ENCODE data around the gene XRCC5. TPM values are rescaled to one million over a fixed set of nuclear protein-coding genes. Genes with fewer than 3 reads are reported as not detected.

XRCC5 gene
- total RNA-seq, 5 donors from 2014 or later (not counting 1 experiment from before 2014, with no cell fraction given) = 187 to 219 (median 202) TPM

DNA sequence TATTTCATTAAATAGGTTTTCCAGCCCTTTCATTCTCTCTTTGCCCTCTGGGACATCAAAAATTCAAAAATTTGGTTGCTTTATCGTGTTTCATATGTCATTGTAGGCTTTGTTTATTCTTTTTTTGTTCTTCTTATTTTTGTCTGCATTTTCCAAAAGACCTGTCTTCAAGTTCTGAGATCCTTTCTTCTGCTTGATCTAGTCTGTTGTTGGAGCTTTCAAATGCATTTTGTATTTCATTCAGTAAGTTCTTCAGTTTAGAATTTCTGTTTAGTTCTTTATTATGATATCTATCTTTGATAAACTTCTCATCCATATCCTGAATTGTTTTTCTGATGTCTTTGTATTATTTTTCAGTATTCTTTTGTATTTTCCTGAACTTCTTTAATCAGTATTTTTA, 123.6 kb downstream of the XRCC5 start:
- peaks cover 3% of the 10 kb centered on the region for H3K9me3 ChIP-seq
- ChIA-PET CTCF (no interaction called here), POLR2A (interaction anchor here in 1 of 2 donors (0.6 kb wide), 1 partner anchor 1003 kb away, joined by 3 read pairs; no protein-coding TSS in a partner anchor)
- H3K27ac ChIP-seq (ENCODE audit: low read length) = no peak overlapping the region
- Mint-ChIP-seq H3K9me3 (peaks cover 8 to 20% (median 13%) of the 10 kb centered on the region in 3 donors), H3K27ac (no peak overlapping the region), H3K4me1 (no peaks in the 10 kb centered on the region), H3K27me3 (no peaks in the 10 kb centered on the region), H3K36me3 (no peaks in the 10 kb centered on the region), H3K4me3 (no peak overlapping the region)
- H3K36me3 ChIP-seq (ENCODE audit: control insufficient read depth in 2 of 2, extremely low read depth in 1 of 2, insufficient read depth in 1 of 2, low read length in 1 of 2) = no peaks in the 10 kb centered on the region
- H3K27me3 ChIP-seq (replicated peaks in 1 of 2; ENCODE audit: control insufficient read depth in 2 of 2, extremely low read depth in 1 of 2, insufficient read depth in 2 of 2, low read length in 1 of 2) = no peaks in the 10 kb centered on the region
- WGBS (ENCODE audit: insufficient coverage) = no CpG with 5 or more reads among the region's 1 CpG
- ATAC-seq (replicated peaks in 1 of 4) (no peak), DNase-seq (no peak)
- H3K4me3 ChIP-seq (ENCODE audit: control insufficient read depth in 1 of 2, extremely low read depth in 1 of 2, low read length in 1 of 2) = no peak overlapping the region
- H3K4me1 ChIP-seq (ENCODE audit: control insufficient read depth in 1 of 2, extremely low read depth in 1 of 2, insufficient read depth in 2 of 2, low read length in 2 of 2) = peaks cover 0 to 3% of the 10 kb centered on the region in 2 experiments

DNA sequence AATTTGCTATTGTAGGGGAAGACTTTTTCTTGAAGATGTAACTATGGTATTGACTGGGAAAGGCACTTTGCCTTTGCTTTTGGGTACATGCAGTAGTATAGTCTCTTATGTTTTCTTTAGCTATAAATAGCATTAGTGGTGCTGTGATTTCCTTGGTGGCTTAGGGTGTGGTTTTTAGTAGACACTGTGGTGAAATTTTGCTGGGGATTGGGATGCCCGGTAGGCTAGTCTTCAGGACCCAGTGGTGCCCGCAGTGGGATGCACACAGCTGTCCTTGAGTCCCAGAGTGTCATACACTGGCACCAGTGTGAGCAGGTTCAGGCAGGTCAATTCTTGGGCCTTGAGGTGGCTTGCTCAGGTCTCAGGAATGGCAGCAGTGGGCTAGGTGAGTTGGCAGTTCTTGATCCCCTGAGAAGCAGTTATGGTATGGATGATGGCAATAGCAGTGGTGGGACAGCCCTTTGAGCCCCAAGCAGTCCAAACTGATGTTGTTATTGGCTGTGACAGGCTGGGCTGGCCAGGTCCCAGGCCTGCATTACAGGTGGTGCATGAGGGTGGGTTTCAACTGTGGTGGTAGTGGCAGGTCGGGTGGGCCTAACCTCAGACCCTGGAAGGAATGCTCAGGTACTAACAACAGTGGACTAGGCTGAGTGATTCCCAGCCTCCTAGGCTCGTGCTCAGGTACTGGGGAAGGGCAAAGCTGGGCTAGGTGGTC, 124.3 kb downstream of the XRCC5 start:
- CTCF ChIA-PET = no interaction called here
- H3K36me3 Mint-ChIP-seq = no peaks in the 10 kb centered on the region
- no peak for DNase-seq
- H3K27ac Mint-ChIP-seq = no peak overlapping the region
- WGBS (ENCODE audit: insufficient coverage) = 77% methylated on average over 4 of the region's 4 CpGs
- Histone ChIP-seq H3K36me3 (ENCODE audit: control insufficient read depth in 2 of 2, extremely low read depth in 1 of 2, insufficient read depth in 1 of 2, low read length in 1 of 2) (no peaks in the 10 kb centered on the region), H3K4me3 (ENCODE audit: control insufficient read depth in 1 of 2, extremely low read depth in 1 of 2, low read length in 1 of 2) (no peak overlapping the region), H3K27me3 (replicated peaks in 1 of 2; ENCODE audit: control insufficient read depth in 2 of 2, extremely low read depth in 1 of 2, insufficient read depth in 2 of 2, low read length in 1 of 2) (no peaks in the 10 kb centered on the region), H3K9me3 (peaks cover 3% of the 10 kb centered on the region), H3K4me1 (ENCODE audit: control insufficient read depth in 1 of 2, extremely low read depth in 1 of 2, insufficient read depth in 2 of 2, low read length in 2 of 2) (peaks cover 0 to 3% of the 10 kb centered on the region in 2 experiments), H3K27ac (ENCODE audit: low read length) (no peak overlapping the region)
- H3K9me3 Mint-ChIP-seq = peaks cover 8 to 20% (median 13%) of the 10 kb centered on the region in 3 donors
- no peak overlapping the region for H3K4me3 Mint-ChIP-seq
- ATAC-seq (replicated peaks in 1 of 4) = no peak
- no peaks in the 10 kb centered on the region for H3K4me1 Mint-ChIP-seq
- POLR2A ChIA-PET = interaction anchor here in 1 of 2 donors (0.6 kb wide), 1 partner anchor 1002 kb away, joined by 3 read pairs; no protein-coding TSS in a partner anchor
- no peaks in the 10 kb centered on the region for H3K27me3 Mint-ChIP-seq

DNA sequence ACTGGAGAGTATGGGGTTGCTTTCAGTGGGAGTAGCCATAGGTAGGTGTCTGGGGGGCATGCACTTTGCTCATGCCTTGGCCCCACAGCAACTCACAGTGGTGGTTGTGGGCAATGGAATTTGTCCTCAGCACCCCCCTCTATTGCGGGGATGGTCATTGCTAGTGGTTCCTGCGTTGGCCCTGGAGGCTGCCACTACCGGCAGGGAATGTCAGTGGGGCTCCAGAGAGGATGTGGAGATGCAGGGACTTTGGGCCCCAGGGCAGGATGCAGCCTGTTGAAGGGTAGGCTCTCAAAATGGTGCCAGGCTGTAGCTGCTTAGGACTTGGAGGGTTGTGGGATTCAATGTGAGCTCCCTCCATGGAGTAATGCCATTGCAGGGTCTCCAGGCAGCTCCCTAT, 125.0 kb downstream of the XRCC5 start:
- ATAC-seq (replicated peaks in 1 of 4) (no peak), DNase-seq (no peak)
- H3K4me1 Mint-ChIP-seq = no peaks in the 10 kb centered on the region
- H3K4me3 Mint-ChIP-seq = no peak overlapping the region
- no peaks in the 10 kb centered on the region for H3K36me3 Mint-ChIP-seq
- ChIA-PET POLR2A (no interaction called here), CTCF (no interaction called here)
- no peaks in the 10 kb centered on the region for H3K27me3 Mint-ChIP-seq
- peaks cover 0 to 3% of the 10 kb centered on the region in 2 experiments for H3K4me1 ChIP-seq (ENCODE audit: control insufficient read depth in 1 of 2, extremely low read depth in 1 of 2, insufficient read depth in 2 of 2, low read length in 2 of 2)
- H3K4me3 ChIP-seq (ENCODE audit: control insufficient read depth in 1 of 2, extremely low read depth in 1 of 2, low read length in 1 of 2) = no peak overlapping the region
- 100% methylated on average over 2 of the region's 3 CpGs for WGBS (ENCODE audit: insufficient coverage)
- H3K9me3 ChIP-seq = peaks cover 3% of the 10 kb centered on the region
- H3K27ac ChIP-seq (ENCODE audit: low read length) = no peak overlapping the region
- peaks cover 8 to 20% (median 13%) of the 10 kb centered on the region in 3 donors for H3K9me3 Mint-ChIP-seq
- H3K36me3 ChIP-seq (ENCODE audit: control insufficient read depth in 2 of 2, extremely low read depth in 1 of 2, insufficient read depth in 1 of 2, low read length in 1 of 2) = no peaks in the 10 kb centered on the region
- H3K27me3 ChIP-seq (replicated peaks in 1 of 2; ENCODE audit: control insufficient read depth in 2 of 2, extremely low read depth in 1 of 2, insufficient read depth in 2 of 2, low read length in 1 of 2) = no peaks in the 10 kb centered on the region
- H3K27ac Mint-ChIP-seq = no peak overlapping the region

DNA sequence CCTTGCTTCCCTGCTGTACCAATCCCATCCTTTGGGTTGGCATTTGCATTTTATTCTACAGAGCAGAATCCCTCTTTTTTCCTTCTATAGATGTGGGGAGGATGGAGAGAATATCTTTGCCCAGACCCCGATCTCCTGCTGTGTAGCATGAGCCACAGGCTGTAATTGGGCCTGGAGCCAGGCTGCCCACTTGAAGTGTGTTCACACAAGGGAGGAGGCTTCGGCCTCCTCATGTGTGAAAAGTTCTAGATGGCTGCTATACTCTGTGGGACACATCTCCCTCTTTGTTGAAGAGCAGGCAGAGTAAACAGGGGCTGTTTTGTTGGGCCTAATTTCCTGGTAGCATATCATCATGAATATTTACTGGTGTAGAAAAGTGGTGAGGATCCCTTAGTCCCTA, 126.3 kb downstream of the XRCC5 start:
- H3K36me3 ChIP-seq (ENCODE audit: control insufficient read depth in 2 of 2, extremely low read depth in 1 of 2, insufficient read depth in 1 of 2, low read length in 1 of 2) = no peaks in the 10 kb centered on the region
- H3K4me3 ChIP-seq (ENCODE audit: control insufficient read depth in 1 of 2, extremely low read depth in 1 of 2, low read length in 1 of 2) = no peak overlapping the region
- 86% methylated on average over 2 of the region's 2 CpGs for whole genome bisulfite sequencing (ENCODE audit: insufficient coverage)
- H3K27me3 Mint-ChIP-seq = no peaks in the 10 kb centered on the region
- POLR2A ChIA-PET = no interaction called here
- peaks cover 0 to 3% of the 10 kb centered on the region in 2 experiments for H3K4me1 ChIP-seq (ENCODE audit: control insufficient read depth in 1 of 2, extremely low read depth in 1 of 2, insufficient read depth in 2 of 2, low read length in 2 of 2)
- H3K9me3 ChIP-seq = peaks cover 3% of the 10 kb centered on the region
- H3K27me3 ChIP-seq (replicated peaks in 1 of 2; ENCODE audit: control insufficient read depth in 2 of 2, extremely low read depth in 1 of 2, insufficient read depth in 2 of 2, low read length in 1 of 2) = no peaks in the 10 kb centered on the region
- DNase-seq = no peak
- H3K27ac ChIP-seq (ENCODE audit: low read length) = no peak overlapping the region
- ATAC-seq (replicated peaks in 1 of 4) = no peak
- no peaks in the 10 kb centered on the region for H3K4me1 Mint-ChIP-seq
- H3K27ac Mint-ChIP-seq = no peak overlapping the region
- H3K36me3 Mint-ChIP-seq = no peaks in the 10 kb centered on the region
- peaks cover 8 to 20% (median 10%) of the 10 kb centered on the region in 3 donors for H3K9me3 Mint-ChIP-seq
- CTCF ChIA-PET = no interaction called here
- H3K4me3 Mint-ChIP-seq = no peak overlapping the region

DNA sequence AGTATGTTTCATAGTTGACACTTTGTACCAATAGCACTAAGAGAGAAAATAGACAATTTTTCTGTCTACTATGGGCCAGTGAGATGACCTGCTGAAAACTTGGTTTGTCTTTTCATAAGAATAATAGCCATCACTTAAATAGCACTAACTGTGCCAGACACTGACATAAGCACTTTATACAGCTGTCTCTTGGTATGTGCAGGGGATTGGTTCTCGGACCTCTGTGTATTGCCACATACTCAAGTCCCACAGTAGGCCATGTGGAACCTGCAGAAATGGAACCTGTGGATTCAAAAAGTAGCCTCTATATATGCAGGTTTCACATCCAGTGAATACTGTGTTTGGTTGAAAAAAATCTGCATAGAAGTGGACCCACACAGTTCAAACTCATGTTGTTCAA, 126.7 kb downstream of the XRCC5 start:
- no peaks in the 10 kb centered on the region for H3K4me1 Mint-ChIP-seq

DNA sequence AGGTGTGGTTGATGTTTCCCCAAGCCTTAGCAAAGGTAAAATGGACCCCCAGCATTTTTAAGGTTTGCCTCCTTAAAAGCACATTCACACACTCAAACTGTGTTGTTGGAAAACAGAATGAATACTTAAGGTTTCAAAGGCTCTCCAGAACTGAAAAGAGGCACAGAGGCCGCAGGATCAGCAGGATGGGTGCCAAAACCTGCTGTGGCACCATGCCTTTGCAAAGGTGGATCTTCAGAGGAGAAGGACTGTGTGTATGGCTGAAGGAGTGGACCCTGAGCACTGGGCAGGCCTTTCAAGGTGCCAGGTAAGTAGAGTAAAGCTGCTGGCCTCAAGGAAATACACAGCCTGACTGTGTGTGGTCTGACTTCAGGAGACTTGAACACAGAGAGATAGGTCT, 127.3 kb downstream of the XRCC5 start:
- H3K4me1 ChIP-seq (ENCODE audit: control insufficient read depth in 1 of 2, extremely low read depth in 1 of 2, insufficient read depth in 2 of 2, low read length in 2 of 2) = peaks cover 0 to 3% of the 10 kb centered on the region in 2 experiments
- H3K27ac ChIP-seq (ENCODE audit: low read length) = no peak overlapping the region
- no peak overlapping the region for H3K4me3 ChIP-seq (ENCODE audit: control insufficient read depth in 1 of 2, extremely low read depth in 1 of 2, low read length in 1 of 2)
- ATAC-seq (replicated peaks in 1 of 4) (no peak), DNase-seq (no peak)
- ChIA-PET CTCF (no interaction called here), POLR2A (no interaction called here)
- Mint-ChIP-seq H3K4me1 (no peaks in the 10 kb centered on the region), H3K9me3 (peaks cover 8 to 17% (median 9%) of the 10 kb centered on the region in 3 donors), H3K27ac (no peak overlapping the region), H3K36me3 (no peaks in the 10 kb centered on the region), H3K4me3 (no peak overlapping the region), H3K27me3 (no peaks in the 10 kb centered on the region)
- no peaks in the 10 kb centered on the region for H3K36me3 ChIP-seq (ENCODE audit: control insufficient read depth in 2 of 2, extremely low read depth in 1 of 2, insufficient read depth in 1 of 2, low read length in 1 of 2)
- WGBS (ENCODE audit: insufficient coverage) = 0% methylated on average over 1 of the region's 1 CpG
- H3K27me3 ChIP-seq (replicated peaks in 1 of 2; ENCODE audit: control insufficient read depth in 2 of 2, extremely low read depth in 1 of 2, insufficient read depth in 2 of 2, low read length in 1 of 2) = no peaks in the 10 kb centered on the region
- H3K9me3 ChIP-seq = peaks cover 3% of the 10 kb centered on the region

More for the DNA sequence above, 126.7 kb downstream of the XRCC5 start:
- Mint-ChIP-seq H3K36me3 (no peaks in the 10 kb centered on the region), H3K9me3 (peaks cover 8 to 19% (median 9%) of the 10 kb centered on the region in 3 donors), H3K27me3 (no peaks in the 10 kb centered on the region), H3K4me3 (no peak overlapping the region), H3K27ac (no peak overlapping the region)
- Histone ChIP-seq H3K27ac (ENCODE audit: low read length) (no peak overlapping the region), H3K36me3 (ENCODE audit: control insufficient read depth in 2 of 2, extremely low read depth in 1 of 2, insufficient read depth in 1 of 2, low read length in 1 of 2) (no peaks in the 10 kb centered on the region), H3K9me3 (peaks cover 3% of the 10 kb centered on the region), H3K27me3 (replicated peaks in 1 of 2; ENCODE audit: control insufficient read depth in 2 of 2, extremely low read depth in 1 of 2, insufficient read depth in 2 of 2, low read length in 1 of 2) (no peaks in the 10 kb centered on the region), H3K4me3 (ENCODE audit: control insufficient read depth in 1 of 2, extremely low read depth in 1 of 2, low read length in 1 of 2) (no peak overlapping the region), H3K4me1 (ENCODE audit: control insufficient read depth in 1 of 2, extremely low read depth in 1 of 2, insufficient read depth in 2 of 2, low read length in 2 of 2) (peaks cover 0 to 3% of the 10 kb centered on the region in 2 experiments)
- POLR2A ChIA-PET = no interaction called here
- ATAC-seq (replicated peaks in 1 of 4) (no peak), DNase-seq (no peak)
- no CpG with 5 or more reads among the region's 1 CpG for WGBS (ENCODE audit: insufficient coverage)
- CTCF ChIA-PET = no interaction called here

Measured in T-cell (primary cell).